OCI-LY3 (cell line): ENCODE data around the gene COL26A1.

Experiments
- EZH2phosphoT487 ChIP-seq: fragments of 200-600 bp; shearing (Covaris generic); IDR thresholded peaks from 2 replicates; pipeline ENCODE4 v1.6.1; 2018; ENCODE audit warnings: antibody characterized with exemption, mixed run types, low read depth
- TF ChIP-seq, protein P1 (sequence below): fragments of 200-600, 300-600 bp; sonication (generic); IDR thresholded peaks from 2 replicates; pipeline ENCODE4 v1.5.1; 2014; ENCODE audit warnings: antibody characterized with exemption, low read length, low read depth

DNA sequence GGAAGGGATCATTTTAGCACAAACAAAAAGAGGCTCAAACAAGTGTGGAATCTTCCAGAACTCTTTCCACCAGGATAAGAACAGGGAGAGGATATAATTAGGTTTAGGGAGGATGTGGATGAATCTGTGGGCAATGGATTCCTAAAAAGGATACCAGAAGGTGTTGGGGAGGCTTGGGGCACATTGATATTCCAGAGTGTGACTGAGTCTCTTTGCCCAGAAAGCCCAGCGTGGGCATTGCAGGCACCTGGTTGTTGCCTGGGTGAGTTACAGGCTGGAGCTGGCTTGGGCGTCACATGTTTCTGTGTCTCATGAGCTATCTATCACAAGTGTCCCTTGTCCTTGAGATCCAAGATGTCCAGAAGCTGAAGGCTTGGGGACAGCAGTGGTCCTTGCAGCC lies 3.3 kb downstream of the COL26A1 start:
- TF ChIP-seq, protein P1, sequence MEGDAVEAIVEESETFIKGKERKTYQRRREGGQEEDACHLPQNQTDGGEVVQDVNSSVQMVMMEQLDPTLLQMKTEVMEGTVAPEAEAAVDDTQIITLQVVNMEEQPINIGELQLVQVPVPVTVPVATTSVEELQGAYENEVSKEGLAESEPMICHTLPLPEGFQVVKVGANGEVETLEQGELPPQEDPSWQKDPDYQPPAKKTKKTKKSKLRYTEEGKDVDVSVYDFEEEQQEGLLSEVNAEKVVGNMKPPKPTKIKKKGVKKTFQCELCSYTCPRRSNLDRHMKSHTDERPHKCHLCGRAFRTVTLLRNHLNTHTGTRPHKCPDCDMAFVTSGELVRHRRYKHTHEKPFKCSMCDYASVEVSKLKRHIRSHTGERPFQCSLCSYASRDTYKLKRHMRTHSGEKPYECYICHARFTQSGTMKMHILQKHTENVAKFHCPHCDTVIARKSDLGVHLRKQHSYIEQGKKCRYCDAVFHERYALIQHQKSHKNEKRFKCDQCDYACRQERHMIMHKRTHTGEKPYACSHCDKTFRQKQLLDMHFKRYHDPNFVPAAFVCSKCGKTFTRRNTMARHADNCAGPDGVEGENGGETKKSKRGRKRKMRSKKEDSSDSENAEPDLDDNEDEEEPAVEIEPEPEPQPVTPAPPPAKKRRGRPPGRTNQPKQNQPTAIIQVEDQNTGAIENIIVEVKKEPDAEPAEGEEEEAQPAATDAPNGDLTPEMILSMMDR = no peak
- TF ChIP-seq EZH2phosphoT487 = no peak
